Measurements from ENCODE around the gene TM7SF3.
"Not testable (repeated sequence)": the region's sequence is repeated elsewhere in the genome, so short reads cannot be mapped to it uniquely, and the experiment has no call there.

The TM7SF3 gene

GRCh38 chr12:26987634-26988424, 26.4 kb downstream of the TM7SF3 start:
- H3K4me3 Mint-ChIP-seq: no peak overlapping the region
- H3K9me3 Mint-ChIP-seq: no peaks in the 10 kb centered on the region
- ATAC-seq (replicated peaks) (no peak), DNase-seq (no peak)
- no peaks in the 10 kb centered on the region for H3K27me3 Mint-ChIP-seq
- H3K36me3 Mint-ChIP-seq (ENCODE audit: insufficient read depth): peaks cover 14% of the 10 kb centered on the region
- H3K4me1 Mint-ChIP-seq (ENCODE audit: low read depth in 2 of 2): peaks cover 8 to 26% of the 10 kb centered on the region in 2 donors
- peak overlapping the region in 1 of 2 donors; percentile 13 for H3K27ac Mint-ChIP-seq

- Mint-ChIP-seq H3K27me3 (no peaks in the 10 kb centered on the region), H3K27ac (peak overlapping the region in 1 of 2 donors; percentile 74), H3K4me3 (no peak overlapping the region), H3K9me3 (no peaks in the 10 kb centered on the region), H3K4me1 (ENCODE audit: low read depth in 2 of 2) (peaks cover 12 to 25% of the 10 kb centered on the region in 2 donors), H3K36me3 (ENCODE audit: insufficient read depth) (peaks cover 12% of the 10 kb centered on the region)
- no peak for ATAC-seq (replicated peaks)
- no peak for DNase-seq
These were observed 31.3 kb downstream of the TM7SF3 start for GRCh38 chr12:26982866-26983265.

- Mint-ChIP-seq H3K27ac (peak overlapping the region; percentile 15 to 26), H3K4me3 (no peak overlapping the region)
These were observed 34.5 kb downstream of the TM7SF3 start for GRCh38 chr12:26979733-26980132.

GRCh38 chr12:26978801-26979200, 35.4 kb downstream of the TM7SF3 start:
- Mint-ChIP-seq H3K27ac (no peak overlapping the region), H3K27me3 (no peaks in the 10 kb centered on the region), H3K9me3 (no peaks in the 10 kb centered on the region), H3K4me1 (ENCODE audit: low read depth in 2 of 2) (peaks cover 4 to 15% of the 10 kb centered on the region in 2 donors), H3K36me3 (ENCODE audit: insufficient read depth) (peaks cover 9% of the 10 kb centered on the region), H3K4me3 (no peak overlapping the region)
- DNase-seq (no peak), ATAC-seq (replicated peaks) (no peak)

More at GRCh38 chr12:26979733-26980132, 34.5 kb downstream of the TM7SF3 start:
- peaks cover 9% of the 10 kb centered on the region for H3K36me3 Mint-ChIP-seq (ENCODE audit: insufficient read depth)
- DNase-seq (no peak), ATAC-seq (replicated peaks) (no peak)
- peaks cover 7 to 17% of the 10 kb centered on the region in 2 donors for H3K4me1 Mint-ChIP-seq (ENCODE audit: low read depth in 2 of 2)
- H3K27me3 Mint-ChIP-seq: no peaks in the 10 kb centered on the region
- no peaks in the 10 kb centered on the region for H3K9me3 Mint-ChIP-seq

GRCh38 chr12:26976687-26977086, 37.5 kb downstream of the TM7SF3 start:
- Mint-ChIP-seq H3K4me1 (ENCODE audit: low read depth in 2 of 2) (peaks cover 6 to 20% of the 10 kb centered on the region in 2 donors), H3K4me3 (no peak overlapping the region), H3K27me3 (no peaks in the 10 kb centered on the region), H3K36me3 (ENCODE audit: insufficient read depth) (peaks cover 9% of the 10 kb centered on the region), H3K27ac (peak overlapping the region in 1 of 2 donors; percentile 64), H3K9me3 (no peaks in the 10 kb centered on the region)
- ATAC-seq (replicated peaks): no peak
- DNase-seq: no peak

GRCh38 chr12:26971963-26972362, 42.2 kb downstream of the TM7SF3 start:
- Mint-ChIP-seq H3K4me3 (peak overlapping the region in 1 of 2 donors; percentile 61), H3K9me3 (no peaks in the 10 kb centered on the region), H3K4me1 (ENCODE audit: low read depth in 2 of 2) (peaks cover 2 to 31% of the 10 kb centered on the region in 2 donors), H3K27ac (peak overlapping the region; percentile 57 to 93), H3K36me3 (ENCODE audit: insufficient read depth) (peaks cover 17% of the 10 kb centered on the region), H3K27me3 (no peaks in the 10 kb centered on the region)
- DNase-seq (peak; percentile 51 to 54 (median 52)), ATAC-seq (replicated peaks) (peak; percentile 99)

- DNase-seq: no peak
- Mint-ChIP-seq H3K4me1 (ENCODE audit: low read depth in 2 of 2) (peaks cover 2 to 24% of the 10 kb centered on the region in 2 donors), H3K27me3 (no peaks in the 10 kb centered on the region), H3K9me3 (no peaks in the 10 kb centered on the region), H3K27ac (peak overlapping the region; percentile 57 to 93), H3K4me3 (no peak overlapping the region), H3K36me3 (ENCODE audit: insufficient read depth) (peaks cover 29% of the 10 kb centered on the region)
- no peak for ATAC-seq (replicated peaks)
These were observed 44.0 kb downstream of the TM7SF3 start for GRCh38 chr12:26970136-26970535.

GRCh38 chr12:26966842-26967241, 47.3 kb downstream of the TM7SF3 start:
- Mint-ChIP-seq H3K4me1 (ENCODE audit: low read depth in 2 of 2) (peaks cover 1 to 19% of the 10 kb centered on the region in 2 donors), H3K27me3 (no peaks in the 10 kb centered on the region), H3K36me3 (ENCODE audit: insufficient read depth) (peaks cover 50% of the 10 kb centered on the region)

GRCh38 chr12:26963413-26963812, 50.8 kb downstream of the TM7SF3 start:
- Mint-ChIP-seq H3K9me3 (no peaks in the 10 kb centered on the region), H3K4me3 (no peak overlapping the region), H3K4me1 (ENCODE audit: low read depth in 2 of 2) (peaks cover 0 to 3% of the 10 kb centered on the region in 2 donors), H3K36me3 (ENCODE audit: insufficient read depth) (peaks cover 72% of the 10 kb centered on the region), H3K27ac (peak overlapping the region in 1 of 2 donors; percentile 47), H3K27me3 (no peaks in the 10 kb centered on the region)
- no peak for ATAC-seq (replicated peaks)
- no peak for DNase-seq

More at GRCh38 chr12:26966842-26967241, 47.3 kb downstream of the TM7SF3 start:
- no peak for DNase-seq
- Mint-ChIP-seq H3K27ac (no peak overlapping the region), H3K9me3 (no peaks in the 10 kb centered on the region), H3K4me3 (no peak overlapping the region)
- no peak for ATAC-seq (replicated peaks)

- Mint-ChIP-seq H3K36me3 (ENCODE audit: insufficient read depth) (peaks cover 76% of the 10 kb centered on the region), H3K4me1 (ENCODE audit: low read depth in 2 of 2) (peaks cover 0 to 7% of the 10 kb centered on the region in 2 donors), H3K27me3 (no peaks in the 10 kb centered on the region), H3K9me3 (no peaks in the 10 kb centered on the region), H3K27ac (no peak overlapping the region), H3K4me3 (no peak overlapping the region)
- no peak for DNase-seq
- ATAC-seq (replicated peaks): no peak
These were observed 52.4 kb downstream of the TM7SF3 start for GRCh38 chr12:26961803-26962202.

- not testable (repeated sequence) for H3K9me3 Mint-ChIP-seq; H3K4me3 Mint-ChIP-seq; H3K27ac Mint-ChIP-seq; H3K27me3 Mint-ChIP-seq; ATAC-seq (replicated peaks); DNase-seq
- peaks cover 78% of the 10 kb centered on the region for H3K36me3 Mint-ChIP-seq (ENCODE audit: insufficient read depth)
- peaks cover 2 to 10% of the 10 kb centered on the region in 2 donors for H3K4me1 Mint-ChIP-seq (ENCODE audit: low read depth in 2 of 2)
These were observed 52.8 kb downstream of the TM7SF3 start for GRCh38 chr12:26961391-26961790.

- Mint-ChIP-seq H3K36me3 (ENCODE audit: insufficient read depth) (peaks cover 46% of the 10 kb centered on the region), H3K4me3 (no peak overlapping the region), H3K27me3 (no peaks in the 10 kb centered on the region), H3K27ac (peak overlapping the region in 1 of 2 donors; percentile 60), H3K4me1 (ENCODE audit: low read depth in 2 of 2) (peaks cover 13 to 63% of the 10 kb centered on the region in 2 donors), H3K9me3 (no peaks in the 10 kb centered on the region)
- ATAC-seq (replicated peaks): no peak
- DNase-seq: no peak
These were observed 60.2 kb downstream of the TM7SF3 start for GRCh38 chr12:26954027-26954426.

- ATAC-seq (replicated peaks) (no peak), DNase-seq (no peak)
- Mint-ChIP-seq H3K4me1 (ENCODE audit: low read depth in 2 of 2) (peaks cover 13 to 64% of the 10 kb centered on the region in 2 donors), H3K27ac (peak overlapping the region in 1 of 2 donors; percentile 60), H3K36me3 (ENCODE audit: insufficient read depth) (peaks cover 50% of the 10 kb centered on the region), H3K27me3 (no peaks in the 10 kb centered on the region), H3K9me3 (no peaks in the 10 kb centered on the region), H3K4me3 (no peak overlapping the region)
These were observed 60.7 kb downstream of the TM7SF3 start for GRCh38 chr12:26953447-26953846.

GRCh38 chr12:26948309-26948708, 65.9 kb downstream of the TM7SF3 start:
- peak overlapping the region in 1 of 2 donors; percentile 30 for H3K4me3 Mint-ChIP-seq
- DNase-seq (no peak), ATAC-seq (replicated peaks) (no peak)
- no peaks in the 10 kb centered on the region for H3K27me3 Mint-ChIP-seq
- peaks cover 23% of the 10 kb centered on the region for H3K36me3 Mint-ChIP-seq (ENCODE audit: insufficient read depth)
- no peaks in the 10 kb centered on the region for H3K9me3 Mint-ChIP-seq
- H3K4me1 Mint-ChIP-seq (ENCODE audit: low read depth in 2 of 2): peaks cover 34 to 71% of the 10 kb centered on the region in 2 donors
- peak overlapping the region in 1 of 2 donors; percentile 13 for H3K27ac Mint-ChIP-seq

Measured in effector memory CD8-positive, alpha-beta T cell (primary cell).